HFF-Myc (cell line): ENCODE data around the gene PTPN1.
A peak's percentile ranks its signal among the peaks of the same experiment; 100 is the strongest.

Source experiments
- DNase-seq: peaks from one replicate; pipeline ENCODE4 v3.0.0-alpha.2; 2011; ENCODE audit warnings: low read depth; ENCODE audit errors: extremely low read depth
- H3K4me3 ChIP-seq: replicated peaks from 2 replicates; pipeline ENCODE4 v1.5.1; 2011; ENCODE audit warnings: low read depth, mild to moderate bottlenecking, control low read depth, low read length
- TF ChIP-seq, protein P1 (sequence below): IDR thresholded peaks from 2 replicates; pipeline ENCODE4 v1.5.1; 2012; ENCODE audit warnings: mild to moderate bottlenecking, low read depth, low read length, control low read depth; ENCODE audit errors: missing control alignments

PTPN1 gene

DNA sequence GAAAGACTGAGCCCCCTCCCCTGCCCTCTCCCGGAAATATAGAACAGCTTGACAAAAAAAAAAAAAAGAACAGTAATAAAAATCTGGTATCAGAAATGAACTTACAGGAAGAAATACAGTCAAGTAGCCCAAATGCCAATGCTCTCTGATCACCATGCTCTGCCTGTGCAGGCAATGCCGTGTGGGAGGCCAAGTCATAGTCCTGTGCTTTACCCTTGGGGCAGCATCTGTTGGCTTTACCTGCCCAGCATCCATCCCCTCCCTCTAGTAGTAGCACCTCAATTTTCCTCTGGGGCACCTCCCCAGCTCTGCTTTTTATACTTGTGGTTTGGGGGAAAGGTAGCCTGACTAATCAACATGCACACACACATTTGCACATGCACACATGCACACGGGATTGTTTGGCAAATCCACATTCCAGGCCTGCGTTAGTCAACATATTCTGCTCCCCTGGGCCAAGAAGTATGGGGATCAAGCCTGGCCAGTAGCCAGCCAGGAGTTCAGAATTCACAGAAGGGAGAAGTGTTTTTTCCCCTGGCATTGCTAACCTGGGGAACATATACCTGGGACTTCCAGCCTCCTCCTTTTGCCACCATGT lies 111.0 kb downstream of the PTPN1 start:
- DNase-seq = no peak
- TF ChIP-seq, protein P1, sequence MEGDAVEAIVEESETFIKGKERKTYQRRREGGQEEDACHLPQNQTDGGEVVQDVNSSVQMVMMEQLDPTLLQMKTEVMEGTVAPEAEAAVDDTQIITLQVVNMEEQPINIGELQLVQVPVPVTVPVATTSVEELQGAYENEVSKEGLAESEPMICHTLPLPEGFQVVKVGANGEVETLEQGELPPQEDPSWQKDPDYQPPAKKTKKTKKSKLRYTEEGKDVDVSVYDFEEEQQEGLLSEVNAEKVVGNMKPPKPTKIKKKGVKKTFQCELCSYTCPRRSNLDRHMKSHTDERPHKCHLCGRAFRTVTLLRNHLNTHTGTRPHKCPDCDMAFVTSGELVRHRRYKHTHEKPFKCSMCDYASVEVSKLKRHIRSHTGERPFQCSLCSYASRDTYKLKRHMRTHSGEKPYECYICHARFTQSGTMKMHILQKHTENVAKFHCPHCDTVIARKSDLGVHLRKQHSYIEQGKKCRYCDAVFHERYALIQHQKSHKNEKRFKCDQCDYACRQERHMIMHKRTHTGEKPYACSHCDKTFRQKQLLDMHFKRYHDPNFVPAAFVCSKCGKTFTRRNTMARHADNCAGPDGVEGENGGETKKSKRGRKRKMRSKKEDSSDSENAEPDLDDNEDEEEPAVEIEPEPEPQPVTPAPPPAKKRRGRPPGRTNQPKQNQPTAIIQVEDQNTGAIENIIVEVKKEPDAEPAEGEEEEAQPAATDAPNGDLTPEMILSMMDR = no peak
- H3K4me3 ChIP-seq = no peak overlapping the region

DNA sequence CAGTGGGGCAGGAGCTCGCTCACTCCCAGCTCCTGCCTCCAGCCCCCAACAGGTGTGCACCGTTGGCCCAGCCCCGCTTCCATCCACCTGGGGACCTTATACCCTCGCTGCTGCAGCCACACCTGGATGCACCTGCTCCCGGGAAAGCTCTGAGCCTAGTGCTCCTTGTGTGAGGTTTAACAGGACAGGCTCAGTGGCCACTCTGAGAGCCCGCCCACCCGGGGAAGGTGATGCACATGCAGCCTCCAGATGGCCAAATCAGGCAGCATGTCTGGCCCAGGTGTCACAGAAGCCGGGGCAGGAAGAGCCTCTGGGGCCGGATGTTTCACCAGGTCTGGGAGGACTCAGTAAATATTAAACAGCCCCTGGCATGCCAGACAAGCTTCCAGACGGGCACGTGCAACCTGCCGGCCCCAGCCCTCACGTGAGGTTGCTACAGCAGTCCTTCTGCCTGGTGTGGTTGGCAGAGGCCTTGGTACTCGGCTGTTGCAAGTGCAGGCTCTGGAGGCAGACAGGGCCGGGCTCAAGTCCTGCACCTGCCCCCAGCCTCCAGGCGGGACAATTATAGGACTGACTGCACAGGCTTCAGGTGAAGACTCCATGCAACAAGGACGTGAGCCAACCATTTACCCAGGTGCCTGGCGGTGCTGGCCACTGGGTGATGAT lies 114.3 kb downstream of the PTPN1 start:
- no peak for DNase-seq
- TF ChIP-seq, protein P1 = no peak
- H3K4me3 ChIP-seq = no peak overlapping the region

GRCh38 chr20:50625986-50626677 lies 115.9 kb downstream of the PTPN1 start:
- H3K4me3 ChIP-seq = no peak overlapping the region
- TF ChIP-seq, protein P1 = peak; percentile 74
- DNase-seq = no peak

- H3K4me3 ChIP-seq = no peak overlapping the region
- DNase-seq = no peak
- TF ChIP-seq, protein P1 = no peak
Observed at GRCh38 chr20:50627747-50628146, 117.6 kb downstream of the PTPN1 start.

- DNase-seq = no peak
- TF ChIP-seq, protein P1 = no peak
- H3K4me3 ChIP-seq = no peak overlapping the region
Observed at GRCh38 chr20:50628332-50628731, 118.1 kb downstream of the PTPN1 start.

DNA sequence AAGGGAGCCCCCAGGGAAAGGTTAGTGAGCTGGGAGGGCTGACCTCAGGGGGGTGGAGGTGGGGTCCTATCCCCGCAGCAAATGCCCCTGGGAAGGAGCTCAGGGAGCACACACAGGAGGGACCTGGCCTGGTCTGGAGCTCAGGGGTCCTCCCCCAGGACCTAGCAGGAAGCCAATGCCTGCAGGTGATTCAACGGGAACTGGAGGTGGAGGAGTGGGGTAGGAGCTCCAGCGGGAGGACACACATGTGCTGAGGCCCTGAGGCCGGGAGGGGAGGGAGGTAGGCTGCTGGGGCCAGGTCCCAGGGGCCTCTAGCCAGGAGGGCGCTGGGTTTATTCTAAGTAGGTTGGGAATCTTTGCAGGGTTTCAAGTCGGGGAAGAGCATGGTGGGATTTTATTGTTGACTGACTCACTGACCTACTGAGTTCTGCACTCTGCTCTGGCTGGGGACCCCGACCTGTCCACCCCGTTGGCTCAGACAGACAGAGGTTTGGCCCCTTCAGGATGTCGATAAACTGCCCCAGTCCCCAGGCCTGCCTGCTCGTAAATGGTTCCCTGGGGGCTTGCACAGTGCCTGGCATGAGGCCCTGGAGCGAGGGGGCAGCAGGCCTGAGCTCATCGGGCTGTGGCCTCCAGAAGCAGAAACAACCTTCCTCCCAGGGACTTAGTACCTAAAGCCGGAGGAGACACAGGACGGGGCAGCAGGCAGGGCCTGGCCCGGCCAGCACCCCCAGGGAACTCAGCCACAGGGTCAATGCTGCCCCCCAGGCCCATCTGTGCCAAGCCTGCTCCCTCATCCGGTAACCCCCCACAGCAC lies 118.9 kb downstream of the PTPN1 start:
- no peak for DNase-seq
- H3K4me3 ChIP-seq = no peak overlapping the region
- TF ChIP-seq, protein P1 = no peak
